NB4 (cell line): ENCODE results near the gene TRPM4.

Experiments used
- DNase-seq: peaks from one replicate; pipeline ENCODE4 v3.0.0; 2010; ENCODE audit warnings: low read depth
- H3K4me3 ChIP-seq: one replicate; pipeline ENCODE4 v1.5.1; 2011; ENCODE audit warnings: mild to moderate bottlenecking, low read depth, low read length, moderate library complexity
- MYC ChIP-seq: IDR thresholded peaks from 2 replicates; pipeline ENCODE4 v1.6.1; 2011; ENCODE audit warnings: low read depth, low read length
- POLR2A ChIP-seq: IDR thresholded peaks from 2 replicates; pipeline ENCODE4 v1.6.1; 2011; ENCODE audit warnings: mild to moderate bottlenecking; ENCODE audit not compliant: insufficient read length; ENCODE audit errors: extremely low read depth
- TF ChIP-seq, protein P1 (sequence below): IDR thresholded peaks from one replicate; pipeline ENCODE4 v1.5.1; 2012; ENCODE audit warnings: low read depth, low read length
- TF ChIP-seq, protein P2 (sequence below): IDR thresholded peaks from 2 replicates; pipeline ENCODE4 v1.6.1; 2011; ENCODE audit warnings: low read depth, low read length

The TRPM4 gene

DNA sequence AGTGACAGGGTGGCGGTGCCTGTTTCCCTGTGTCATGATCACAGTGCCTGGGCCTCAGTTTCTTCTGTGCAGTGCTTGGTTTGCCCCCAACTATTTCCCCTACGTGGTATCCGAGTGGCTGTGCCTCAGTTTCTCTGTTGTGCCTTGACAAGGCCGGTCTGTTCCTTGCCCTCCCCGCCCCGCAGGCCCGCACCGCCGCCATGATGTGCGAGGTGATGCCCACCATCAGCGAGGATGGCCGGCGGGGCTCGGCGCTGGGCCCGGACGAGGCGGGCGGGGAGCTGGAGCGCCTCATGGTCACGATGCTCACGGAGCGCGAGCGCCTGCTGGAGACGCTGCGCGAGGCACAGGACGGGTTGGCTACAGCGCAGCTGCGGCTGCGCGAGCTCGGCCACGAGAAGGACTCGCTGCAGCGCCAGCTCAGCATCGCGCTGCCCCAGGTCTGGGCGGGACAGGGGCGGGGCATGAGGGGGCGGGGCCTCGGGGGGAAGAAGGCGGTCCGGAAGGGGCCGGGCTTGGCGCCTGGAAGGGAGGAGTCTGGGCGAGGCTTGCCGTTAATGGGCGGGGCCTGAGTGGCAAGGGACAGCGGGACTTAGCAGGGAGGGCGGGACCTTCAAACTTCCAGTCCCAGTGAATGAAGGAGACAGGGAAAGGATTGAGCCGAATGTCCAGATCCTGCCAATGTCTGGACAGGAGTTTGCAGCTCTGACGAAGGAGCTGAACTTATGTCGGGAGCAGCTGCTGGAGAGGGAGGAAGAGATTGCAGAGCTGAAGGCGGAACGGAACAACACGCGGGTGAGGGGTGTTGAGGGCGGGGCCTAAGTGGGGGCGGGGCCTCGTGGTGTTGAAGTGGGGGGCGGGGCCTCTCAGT is 29.7 kb upstream of the TRPM4 start:
- TF ChIP-seq, protein P1, sequence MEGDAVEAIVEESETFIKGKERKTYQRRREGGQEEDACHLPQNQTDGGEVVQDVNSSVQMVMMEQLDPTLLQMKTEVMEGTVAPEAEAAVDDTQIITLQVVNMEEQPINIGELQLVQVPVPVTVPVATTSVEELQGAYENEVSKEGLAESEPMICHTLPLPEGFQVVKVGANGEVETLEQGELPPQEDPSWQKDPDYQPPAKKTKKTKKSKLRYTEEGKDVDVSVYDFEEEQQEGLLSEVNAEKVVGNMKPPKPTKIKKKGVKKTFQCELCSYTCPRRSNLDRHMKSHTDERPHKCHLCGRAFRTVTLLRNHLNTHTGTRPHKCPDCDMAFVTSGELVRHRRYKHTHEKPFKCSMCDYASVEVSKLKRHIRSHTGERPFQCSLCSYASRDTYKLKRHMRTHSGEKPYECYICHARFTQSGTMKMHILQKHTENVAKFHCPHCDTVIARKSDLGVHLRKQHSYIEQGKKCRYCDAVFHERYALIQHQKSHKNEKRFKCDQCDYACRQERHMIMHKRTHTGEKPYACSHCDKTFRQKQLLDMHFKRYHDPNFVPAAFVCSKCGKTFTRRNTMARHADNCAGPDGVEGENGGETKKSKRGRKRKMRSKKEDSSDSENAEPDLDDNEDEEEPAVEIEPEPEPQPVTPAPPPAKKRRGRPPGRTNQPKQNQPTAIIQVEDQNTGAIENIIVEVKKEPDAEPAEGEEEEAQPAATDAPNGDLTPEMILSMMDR, result no peak
- TF ChIP-seq MYC (peak; percentile 75), POLR2A (peak; percentile 48)
- TF ChIP-seq, protein P2, sequence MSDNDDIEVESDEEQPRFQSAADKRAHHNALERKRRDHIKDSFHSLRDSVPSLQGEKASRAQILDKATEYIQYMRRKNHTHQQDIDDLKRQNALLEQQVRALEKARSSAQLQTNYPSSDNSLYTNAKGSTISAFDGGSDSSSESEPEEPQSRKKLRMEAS, result peak; percentile 92
- peak overlapping the region; percentile 61 for H3K4me3 ChIP-seq
- peak; percentile 93 for DNase-seq

DNA sequence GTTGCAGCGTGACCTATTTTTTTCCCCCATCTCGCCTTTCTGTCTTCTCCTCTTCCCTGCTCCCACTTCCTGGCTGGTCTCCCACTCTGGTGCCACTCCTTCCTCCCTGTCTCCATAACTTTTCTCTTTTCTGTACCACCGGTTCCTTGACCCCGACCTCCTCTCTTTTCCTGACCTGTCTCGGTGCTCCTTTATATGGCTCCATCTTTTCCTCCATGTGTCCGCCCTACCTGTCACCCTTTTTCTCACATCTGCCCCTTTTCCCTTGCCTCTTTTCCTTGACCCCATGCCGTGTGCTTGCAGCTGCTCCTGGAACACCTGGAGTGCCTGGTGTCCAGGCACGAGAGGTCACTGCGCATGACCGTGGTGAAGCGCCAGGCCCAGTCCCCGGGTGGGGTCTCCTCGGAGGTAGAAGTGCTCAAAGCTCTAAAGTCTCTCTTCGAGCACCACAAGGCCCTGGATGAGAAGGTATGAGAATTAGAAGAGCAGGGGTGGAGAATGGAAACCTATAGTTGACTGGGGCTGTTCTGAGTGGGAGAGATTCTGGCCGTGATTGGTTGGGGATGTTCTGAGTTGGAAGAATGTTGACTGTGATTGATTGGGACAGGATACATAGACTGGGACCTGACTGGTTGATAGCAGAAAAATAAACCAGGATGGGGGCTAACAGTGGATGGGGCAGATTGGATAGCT is 28.9 kb upstream of the TRPM4 start:
- no peak for DNase-seq
- peak overlapping the region; percentile 61 for H3K4me3 ChIP-seq
- no peak for TF ChIP-seq POLR2A

DNA sequence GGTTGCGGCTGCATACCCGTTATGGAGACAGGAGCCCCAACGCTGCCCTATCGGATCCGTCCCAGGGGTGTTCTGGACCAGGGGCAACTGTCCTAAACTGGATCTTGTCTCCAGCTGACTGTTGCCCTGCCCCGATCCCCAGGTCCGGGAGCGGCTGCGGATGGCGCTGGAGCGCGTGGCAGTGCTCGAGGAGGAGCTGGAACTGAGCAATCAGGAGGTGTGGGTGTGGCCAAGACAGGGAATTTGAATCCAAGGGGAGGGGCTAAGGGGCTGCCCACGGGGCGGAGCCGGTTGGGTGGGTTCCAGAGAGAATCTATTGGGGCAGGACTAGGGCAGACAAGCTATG is 28.4 kb upstream of the TRPM4 start:
- no peak for DNase-seq
- no peak overlapping the region for H3K4me3 ChIP-seq
- TF ChIP-seq POLR2A (no peak), MYC (no peak)
- TF ChIP-seq, protein P1, result no peak
- TF ChIP-seq, protein P2, result no peak

DNA sequence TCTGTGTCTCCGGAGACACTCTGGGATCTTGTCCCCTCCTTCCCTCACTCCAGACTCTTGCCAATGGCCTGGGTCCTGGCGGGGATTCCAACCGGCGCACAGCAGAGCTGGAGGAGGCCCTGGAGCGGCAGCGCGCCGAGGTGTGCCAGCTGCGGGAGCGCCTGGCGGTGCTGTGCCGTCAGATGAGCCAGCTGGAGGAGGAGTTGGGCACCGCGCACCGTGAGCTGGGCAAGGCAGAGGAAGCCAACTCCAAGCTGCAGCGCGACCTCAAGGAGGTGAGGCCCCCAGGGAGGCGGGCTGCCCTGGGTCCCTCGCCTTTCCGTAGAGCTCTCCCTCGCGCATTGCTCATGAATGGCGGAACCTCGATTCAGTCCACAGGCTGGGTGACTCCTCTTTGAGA is 27.3 kb upstream of the TRPM4 start:
- no peak overlapping the region for H3K4me3 ChIP-seq

DNA sequence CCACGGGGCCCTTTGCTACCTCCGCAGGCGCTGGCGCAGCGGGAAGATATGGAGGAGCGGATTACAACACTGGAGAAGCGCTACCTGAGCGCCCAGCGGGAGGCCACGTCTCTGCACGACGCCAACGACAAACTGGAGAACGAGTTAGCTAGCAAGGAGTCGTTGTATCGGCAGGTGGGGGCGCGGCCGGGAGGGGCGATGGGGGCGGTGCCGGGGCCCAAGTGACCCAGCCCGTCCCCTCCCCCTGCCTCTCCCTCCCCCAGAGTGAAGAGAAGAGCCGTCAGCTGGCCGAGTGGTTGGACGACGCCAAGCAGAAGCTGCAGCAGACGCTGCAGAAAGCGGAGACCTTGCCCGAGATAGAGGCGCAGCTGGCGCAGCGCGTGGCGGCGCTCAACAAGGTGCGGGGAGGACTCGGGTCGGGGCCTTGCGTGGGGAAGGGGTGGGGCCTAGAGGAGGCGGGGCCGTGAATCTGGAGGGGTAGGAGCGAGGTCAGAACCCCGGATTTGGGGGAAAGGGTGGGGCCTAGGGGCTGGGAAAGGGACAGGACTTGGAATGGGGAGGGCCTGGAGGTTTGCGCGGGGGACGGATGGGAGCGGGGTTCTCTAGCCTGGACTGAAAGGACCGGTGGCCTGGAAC is 24.5 kb upstream of the TRPM4 start:
- H3K4me3 ChIP-seq, result no peak overlapping the region
- no peak for TF ChIP-seq MYC
- DNase-seq, result no peak

More for the DNA sequence above, 27.3 kb upstream of the TRPM4 start:
- TF ChIP-seq, protein P2, result no peak
- no peak for TF ChIP-seq MYC
- TF ChIP-seq, protein P1, result no peak
- TF ChIP-seq POLR2A, result no peak
- DNase-seq, result no peak

DNA sequence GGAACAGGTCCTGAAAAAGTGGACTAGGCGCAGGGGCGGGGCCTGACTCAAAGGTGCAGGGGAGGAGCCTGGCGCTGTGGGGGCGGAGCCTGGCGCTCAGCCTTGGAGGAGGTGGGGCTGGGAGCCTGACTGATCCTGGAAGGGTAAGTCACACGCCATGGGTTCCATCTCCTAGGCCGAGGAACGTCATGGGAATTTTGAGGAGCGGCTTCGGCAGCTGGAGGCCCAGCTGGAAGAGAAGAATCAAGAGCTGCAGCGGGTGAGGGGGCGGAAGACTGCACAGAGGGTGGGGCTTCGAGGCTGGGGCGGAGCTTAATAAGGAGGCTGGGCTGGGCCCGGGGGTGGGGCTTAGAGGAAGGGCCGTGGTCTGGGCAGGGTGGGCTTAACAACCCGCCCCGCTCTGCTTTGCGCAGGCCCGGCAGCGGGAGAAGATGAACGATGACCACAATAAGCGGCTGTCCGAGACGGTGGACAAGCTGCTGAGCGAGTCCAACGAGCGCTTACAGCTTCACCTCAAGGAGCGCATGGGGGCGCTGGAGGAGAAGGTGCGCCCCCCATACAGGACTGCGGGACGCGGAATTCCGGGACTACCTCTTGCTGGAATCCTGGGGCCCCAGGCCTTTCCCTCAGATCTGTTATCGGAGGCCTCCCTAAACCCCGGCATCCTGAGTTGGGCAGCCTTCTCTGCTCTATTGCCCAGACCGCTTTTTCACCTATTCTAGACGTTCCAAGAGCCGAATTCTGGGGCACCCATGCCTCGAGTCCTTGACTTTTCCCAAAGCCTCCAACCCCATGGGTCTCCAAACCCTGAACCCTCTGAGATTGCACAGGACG is 23.8 kb upstream of the TRPM4 start:
- no peak for TF ChIP-seq POLR2A
- TF ChIP-seq, protein P2, result no peak
- TF ChIP-seq, protein P1, result no peak
- no peak for TF ChIP-seq MYC
- no peak for DNase-seq
- H3K4me3 ChIP-seq, result no peak overlapping the region
